Activated CD4-positive, alpha-beta memory T cell treated with anti-CD3 and anti-CD28 coated beads for 36 hours (primary cell): ENCODE measurements around the gene ZBTB20. TPM values are rescaled to one million over a fixed set of nuclear protein-coding genes. Genes with fewer than 3 reads are reported as not detected.
A peak's percentile ranks its signal among the peaks of the same experiment; 100 is the strongest.

Experiments
- CTCF ChIA-PET: fragments of 350-600 bp; sonication (Branson Sonifier 250); formaldehyde crosslinking; loops from one replicate; lab custom pipeline; 2021; ENCODE audit warnings: antibody characterized with exemption, inconsistent platforms; lab: Charles Lee
- POLR2A ChIA-PET: fragments of 350-600 bp; sonication (Branson Sonifier 250); formaldehyde crosslinking; loops from one replicate; lab custom pipeline; 2021; ENCODE audit warnings: antibody characterized with exemption; lab: Charles Lee
- DNase-seq: peaks from one replicate; pipeline ENCODE4 v3.0.0-alpha.2; 2020
- H3K27ac Mint-ChIP-seq: one replicate; pipeline ENCODE4 v1.8.0; 2021; ENCODE audit warnings: mixed read lengths
- H3K27me3 Mint-ChIP-seq: one replicate; pipeline ENCODE4 v1.8.0; 2021; ENCODE audit warnings: mixed read lengths
- H3K36me3 Mint-ChIP-seq: one replicate; pipeline ENCODE4 v1.8.0; 2021; ENCODE audit warnings: mixed read lengths
- H3K4me1 Mint-ChIP-seq: one replicate; pipeline ENCODE4 v1.8.0; 2021; ENCODE audit warnings: low read depth, mixed read lengths
- H3K4me3 Mint-ChIP-seq: one replicate; pipeline ENCODE4 v1.8.0; 2021; ENCODE audit warnings: mild to moderate bottlenecking, mixed read lengths
- H3K9me3 Mint-ChIP-seq: one replicate; pipeline ENCODE4 v1.8.0; 2021; ENCODE audit warnings: mixed read lengths
- intact Hi-C: fragments of 100-400 bp; cut with micrococcal nuclease; formaldehyde crosslinking; loops from one replicate; pipeline ENCODE4 v1.15.1; 2023
- total RNA-seq, 2 experiments: library from RNA; stranded (reverse); gene quantifications; one replicate each; pipeline ENCODE4 v1.2.3, GENCODE V29; 2021

Gene ZBTB20
- total RNA-seq, 2 experiments from 2014 or later: 4.4 to 5.4 TPM

DNA sequence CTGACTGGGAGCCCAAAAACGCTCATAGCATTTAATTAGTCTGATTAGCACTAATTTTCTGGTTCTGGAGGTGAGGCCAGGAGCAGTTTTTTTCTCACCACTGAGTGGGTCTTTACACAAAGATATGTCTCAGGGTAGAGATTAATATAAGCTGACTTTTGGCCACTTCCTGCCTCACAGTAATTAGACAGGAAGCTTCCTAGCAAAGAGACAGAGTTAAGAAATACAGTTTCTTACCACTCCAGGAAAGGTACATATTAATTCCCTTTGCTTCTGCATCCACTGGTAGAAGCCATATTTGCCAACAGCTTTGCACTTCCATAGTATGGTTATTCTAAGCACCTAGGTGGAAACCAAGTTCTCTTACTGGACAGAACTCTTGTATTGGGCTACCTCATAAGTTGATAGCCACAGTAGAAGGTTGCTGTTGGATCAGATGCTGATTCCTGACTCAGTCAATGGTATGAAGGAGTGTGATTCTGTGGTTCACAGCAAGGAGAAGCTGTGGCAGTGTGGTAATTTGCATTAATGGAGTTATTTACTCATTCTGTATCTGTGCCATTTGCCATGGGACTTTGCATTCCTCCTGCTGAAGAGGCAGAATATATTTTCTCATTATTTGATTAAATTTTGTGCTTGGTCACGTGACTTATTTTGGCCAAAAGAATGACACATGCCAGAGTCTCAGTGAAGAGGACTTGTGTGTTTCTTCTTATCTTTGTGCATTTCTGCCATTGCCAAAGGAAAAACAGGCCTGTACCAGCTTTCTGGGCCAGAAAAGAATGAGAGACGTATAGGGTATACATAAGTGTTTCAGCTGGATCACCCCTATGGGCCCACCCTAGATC is 17.5 kb upstream of the ZBTB20 start:
- Mint-ChIP-seq H3K27ac (peak overlapping the region; percentile 73), H3K9me3 (no peaks in the 10 kb centered on the region), H3K4me1 (peaks cover 34% of the 10 kb centered on the region), H3K4me3 (no peak overlapping the region), H3K36me3 (no peaks in the 10 kb centered on the region), H3K27me3 (no peaks in the 10 kb centered on the region)
- CTCF ChIA-PET: interaction anchor here (0.6 to 6.4 kb wide), 6 partner anchors 18 to 732 kb away, joined by 3 to 72 read pairs (median 4); no protein-coding TSS in a partner anchor
- POLR2A ChIA-PET: interaction anchor here (1.2 to 3.8 kb wide), 2 partner anchors 16 to 18 kb away, joined by 4 to 27 read pairs; partner anchors contain the start of gene ZBTB20
- DNase-seq: no peak
- intact Hi-C loops: loop anchor here (1.0 to 5.0 kb wide), 4 partner anchors 17 to 618 kb away; partner anchors contain the start of gene ZBTB20

DNA sequence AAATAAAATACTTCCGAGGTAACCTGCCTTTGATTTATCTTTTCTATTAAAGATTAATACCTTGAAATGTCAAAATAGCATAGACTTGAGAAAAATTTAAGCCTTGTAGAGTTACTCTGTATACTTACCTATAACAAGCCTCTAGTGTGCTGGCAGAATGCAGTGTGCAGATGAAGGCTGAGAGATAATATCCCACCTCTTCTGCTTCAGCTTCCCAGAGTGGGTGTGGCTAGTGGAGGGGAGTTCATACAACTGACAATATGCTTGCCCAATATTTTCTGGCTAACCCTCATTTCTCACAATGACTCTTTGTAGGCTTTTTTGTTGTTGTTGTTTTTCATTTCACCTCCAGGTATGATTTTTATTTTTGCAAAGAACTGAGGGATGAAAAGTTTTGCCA is 15.7 kb upstream of the ZBTB20 start:
- Mint-ChIP-seq H3K4me3 (no peak overlapping the region), H3K9me3 (no peaks in the 10 kb centered on the region), H3K27me3 (no peaks in the 10 kb centered on the region), H3K27ac (no peak overlapping the region), H3K4me1 (peaks cover 34% of the 10 kb centered on the region), H3K36me3 (no peaks in the 10 kb centered on the region)
- intact Hi-C loops: no loop called here
- ChIA-PET CTCF (interaction anchor here (0.8 to 1.2 kb wide), 3 partner anchors 10 to 621 kb away, joined by 3 to 4 read pairs (median 3); no protein-coding TSS in a partner anchor), POLR2A (interaction anchor here (3.8 kb wide), 1 partner anchor 16 kb away, joined by 27 read pairs; the partner anchor contains the start of gene ZBTB20)
- DNase-seq: no peak

- no peaks in the 10 kb centered on the region for H3K27me3 Mint-ChIP-seq
- POLR2A ChIA-PET: no interaction called here
- CTCF ChIA-PET: interaction anchor here (0.6 kb wide), 1 partner anchor 1627 kb away, joined by 3 read pairs; no protein-coding TSS in a partner anchor
- no peak for DNase-seq
- H3K4me3 Mint-ChIP-seq: no peak overlapping the region
- H3K4me1 Mint-ChIP-seq: peaks cover 34% of the 10 kb centered on the region
- H3K9me3 Mint-ChIP-seq: no peaks in the 10 kb centered on the region
- H3K36me3 Mint-ChIP-seq: no peaks in the 10 kb centered on the region
- intact Hi-C loops: no loop called here
- no peak overlapping the region for H3K27ac Mint-ChIP-seq
Observed at GRCh38 chr3:115161866-115162265, 14.8 kb upstream of the ZBTB20 start.

DNA sequence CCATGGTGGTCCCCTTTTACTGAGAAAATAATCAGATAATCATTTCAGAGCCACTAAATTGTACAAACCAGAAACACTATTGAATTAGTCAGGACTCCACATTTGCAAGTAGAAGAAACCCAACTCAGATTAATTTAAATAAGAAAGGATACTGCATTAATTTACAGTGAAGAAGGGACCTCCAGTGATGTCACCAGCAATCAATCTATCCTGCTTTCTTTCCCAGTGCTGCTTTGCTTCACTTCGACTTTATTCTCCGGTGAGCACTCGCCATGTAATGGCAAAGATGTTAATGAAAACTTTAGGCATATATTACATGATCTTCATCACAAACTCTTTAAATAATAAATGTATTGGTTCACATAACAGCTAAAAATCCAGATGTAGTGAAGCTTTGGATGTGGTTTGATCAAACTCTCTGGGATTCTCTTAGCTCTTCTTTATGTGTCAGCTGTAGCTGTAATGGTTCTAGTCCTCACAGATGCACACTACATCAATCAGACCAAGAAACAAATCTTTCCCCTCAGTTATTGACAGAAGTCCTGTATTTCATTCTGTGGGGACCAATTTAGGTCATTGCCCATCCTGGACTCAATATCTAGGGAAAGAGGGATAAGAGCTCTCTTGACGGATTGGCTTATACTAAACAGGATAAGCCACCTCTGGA is 14.2 kb upstream of the ZBTB20 start:
- DNase-seq: no peak
- Mint-ChIP-seq H3K27me3 (no peaks in the 10 kb centered on the region), H3K9me3 (no peaks in the 10 kb centered on the region), H3K36me3 (no peaks in the 10 kb centered on the region), H3K4me3 (no peak overlapping the region), H3K27ac (no peak overlapping the region), H3K4me1 (peaks cover 34% of the 10 kb centered on the region)
- CTCF ChIA-PET: interaction anchor here (0.6 kb wide), 2 partner anchors 49 to 1626 kb away, joined by 3 read pairs; no protein-coding TSS in a partner anchor
- POLR2A ChIA-PET: no interaction called here
- intact Hi-C loops: no loop called here

DNA sequence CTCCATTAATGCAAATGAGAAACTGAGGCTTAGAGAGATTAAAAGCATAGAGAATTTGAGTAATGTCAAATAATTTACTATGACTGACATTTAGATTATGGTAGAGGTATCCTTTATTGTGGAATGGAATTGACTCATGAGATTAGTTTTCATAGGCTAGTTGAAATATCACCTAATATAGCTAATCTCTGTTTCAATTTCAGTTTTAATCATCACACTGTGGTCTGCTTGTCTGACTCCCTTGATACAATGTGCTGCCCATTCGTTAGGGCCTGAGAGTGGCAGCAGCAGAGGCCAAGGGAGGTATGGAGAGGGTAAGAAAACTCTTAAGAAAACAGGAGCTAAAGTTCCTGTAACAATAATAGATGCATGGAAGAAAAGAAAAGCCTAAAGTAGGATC is 13.2 kb upstream of the ZBTB20 start:
- H3K4me3 Mint-ChIP-seq: no peak overlapping the region
- H3K27me3 Mint-ChIP-seq: no peaks in the 10 kb centered on the region
- intact Hi-C loops: no loop called here
- CTCF ChIA-PET: interaction anchor here (1.2 kb wide), 1 partner anchor 13 kb away, joined by 3 read pairs; no protein-coding TSS in a partner anchor
- no peak overlapping the region for H3K27ac Mint-ChIP-seq
- H3K36me3 Mint-ChIP-seq: no peaks in the 10 kb centered on the region
- DNase-seq: no peak
- H3K9me3 Mint-ChIP-seq: no peaks in the 10 kb centered on the region
- H3K4me1 Mint-ChIP-seq: peaks cover 27% of the 10 kb centered on the region
- POLR2A ChIA-PET: no interaction called here

DNA sequence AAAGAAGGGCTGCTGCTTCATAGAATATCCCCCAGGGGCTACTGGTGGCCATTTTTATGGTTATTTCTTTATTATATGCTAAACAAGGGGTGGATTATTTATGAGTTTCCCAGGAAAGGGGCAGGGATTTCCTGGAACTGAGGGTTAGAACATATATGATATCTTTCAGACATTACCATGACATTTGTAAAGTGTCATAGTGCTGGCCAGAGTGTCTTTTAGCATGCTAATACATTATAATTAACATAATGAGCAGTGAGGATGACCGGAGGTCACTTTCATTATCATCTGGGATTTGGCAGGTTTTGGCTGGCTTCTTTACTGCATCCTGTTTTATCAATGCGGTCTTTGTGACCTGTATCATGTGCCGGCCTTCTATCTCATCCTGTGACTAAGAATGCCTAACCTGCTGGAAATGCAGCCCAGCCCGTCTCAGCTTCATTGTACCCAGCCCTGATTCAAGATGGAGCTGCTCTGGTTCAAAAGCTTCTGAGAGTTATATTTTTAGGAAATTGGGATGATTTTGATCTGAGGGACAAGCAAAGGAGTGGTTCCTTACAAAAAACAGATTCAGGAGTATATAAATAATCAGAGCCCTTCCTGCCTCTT is 9.1 kb upstream of the ZBTB20 start:
- H3K36me3 Mint-ChIP-seq: no peaks in the 10 kb centered on the region
- no peaks in the 10 kb centered on the region for H3K9me3 Mint-ChIP-seq
- DNase-seq: no peak
- ChIA-PET POLR2A (no interaction called here), CTCF (no interaction called here)
- H3K27ac Mint-ChIP-seq: no peak overlapping the region
- no peak overlapping the region for H3K4me3 Mint-ChIP-seq
- intact Hi-C loops: no loop called here
- H3K27me3 Mint-ChIP-seq: no peaks in the 10 kb centered on the region
- H3K4me1 Mint-ChIP-seq: peaks cover 4% of the 10 kb centered on the region

DNA sequence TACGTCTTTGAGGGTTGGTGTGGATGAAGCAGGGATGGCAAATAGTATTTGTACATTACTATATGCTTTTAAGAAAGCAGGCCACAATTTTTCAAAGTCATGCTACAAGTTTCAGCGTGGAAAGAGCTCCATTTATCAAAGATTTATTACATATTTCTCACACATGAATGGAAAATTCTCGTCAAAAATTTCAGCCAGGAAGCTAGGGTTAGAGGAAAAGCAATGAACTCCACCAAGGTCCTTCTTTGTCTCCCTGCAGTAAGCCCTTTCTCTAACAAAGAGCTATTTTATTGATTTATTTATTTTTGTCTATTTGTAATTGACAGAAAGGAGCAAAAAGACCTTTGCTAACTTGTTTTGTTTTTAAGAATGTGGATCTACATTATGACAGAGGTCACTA is 7.5 kb upstream of the ZBTB20 start:
- no peaks in the 10 kb centered on the region for H3K9me3 Mint-ChIP-seq
- no peak overlapping the region for H3K27ac Mint-ChIP-seq
- ChIA-PET POLR2A (no interaction called here), CTCF (interaction anchor here (0.8 kb wide), 1 partner anchor 10 kb away, joined by 3 read pairs; no protein-coding TSS in a partner anchor)
- H3K27me3 Mint-ChIP-seq: no peaks in the 10 kb centered on the region
- DNase-seq: no peak
- H3K4me3 Mint-ChIP-seq: no peak overlapping the region
- intact Hi-C loops: no loop called here
- H3K36me3 Mint-ChIP-seq: no peaks in the 10 kb centered on the region
- H3K4me1 Mint-ChIP-seq: no peaks in the 10 kb centered on the region

- Mint-ChIP-seq H3K4me1 (peaks cover 4% of the 10 kb centered on the region), H3K27me3 (peaks cover 2% of the 10 kb centered on the region), H3K36me3 (no peaks in the 10 kb centered on the region), H3K9me3 (no peaks in the 10 kb centered on the region), H3K4me3 (no peak overlapping the region), H3K27ac (no peak overlapping the region)
- POLR2A ChIA-PET: no interaction called here
- CTCF ChIA-PET: no interaction called here
- no peak for DNase-seq
- intact Hi-C loops: no loop called here
Observed at GRCh38 chr3:115151921-115152320, 4.8 kb upstream of the ZBTB20 start.

- POLR2A ChIA-PET: interaction anchor here (1.0 kb wide), 1 partner anchor 16 kb away, joined by 4 read pairs; no protein-coding TSS in a partner anchor
- no peak for DNase-seq
- Mint-ChIP-seq H3K4me3 (peak overlapping the region; percentile 94), H3K4me1 (peaks cover 19% of the 10 kb centered on the region), H3K36me3 (peaks cover 3% of the 10 kb centered on the region), H3K9me3 (no peaks in the 10 kb centered on the region), H3K27me3 (peaks cover 2% of the 10 kb centered on the region), H3K27ac (peak overlapping the region; percentile 91)
- intact Hi-C loops: loop anchor here (10.0 kb wide), 1 partner anchor 853 kb away; the partner anchor contains the start of gene TIGIT
- CTCF ChIA-PET: interaction anchor here (1.3 kb wide), 1 partner anchor 15 kb away, joined by 3 read pairs; no protein-coding TSS in a partner anchor
Observed at GRCh38 chr3:115148142-115148790, 1.2 kb upstream of the ZBTB20 start.

- H3K36me3 Mint-ChIP-seq: peaks cover 3% of the 10 kb centered on the region
- CTCF ChIA-PET: interaction anchor here (1.3 kb wide), 1 partner anchor 16 kb away, joined by 3 read pairs; no protein-coding TSS in a partner anchor
Observed at GRCh38 chr3:115147329-115148141, 447 bp upstream of the ZBTB20 start.

More at GRCh38 chr3:115147329-115148141, 447 bp upstream of the ZBTB20 start:
- H3K27me3 Mint-ChIP-seq: peaks cover 2% of the 10 kb centered on the region
- peaks cover 23% of the 10 kb centered on the region for H3K4me1 Mint-ChIP-seq
- no peaks in the 10 kb centered on the region for H3K9me3 Mint-ChIP-seq
- H3K4me3 Mint-ChIP-seq: peak overlapping the region; percentile 94
- peak; percentile 98 for DNase-seq
- intact Hi-C loops: loop anchor here (1.0 to 10.0 kb wide), 10 partner anchors 18 to 1451 kb away; partner anchors contain the start of genes CCDC191, NAA50, QTRT2 and TIGIT
- H3K27ac Mint-ChIP-seq: peak overlapping the region; percentile 91
- POLR2A ChIA-PET: interaction anchor here (0.6 to 2.2 kb wide), 4 partner anchors 9 to 42 kb away, joined by 3 to 27 read pairs (median 4); no protein-coding TSS in a partner anchor
